ENCODE data around the gene B3GALT4. TPM values are rescaled to one million over a fixed set of nuclear protein-coding genes. Genes with fewer than 3 reads are reported as not detected.
A peak's percentile ranks its signal among the peaks of the same experiment; 100 is the strongest.

B3GALT4 gene
- total and polyA plus RNA-seq, 2 of the 13 experiments (the other 11 are each of a cell fraction or from before 2014, with no cell fraction given): 0.04 to 0.27 TPM

GRCh38 chr6:33248932-33249731, 27.8 kb upstream of the B3GALT4 start (continued):
- TF ChIP-seq ETV5 (CRISPR knock-in tag; IDR thresholded peaks at IDR 0.05; ENCODE audit: borderline replicate concordance) (peak; percentile 38; the same call in 1 of the 2 replicates), ZNF432 (CRISPR knock-in tag; IDR thresholded peaks at IDR 0.05; ENCODE audit: borderline replicate concordance) (no peak), GPN1 (CRISPR knock-in tag; IDR thresholded peaks at IDR 0.05; ENCODE audit: borderline replicate concordance) (no peak; the same call in 1 of the 2 replicates), MAFF (IDR thresholded peaks at IDR 0.05; ENCODE audit: low read depth, low read length) (peak; percentile 60), TBX2 (CRISPR knock-in tag; IDR thresholded peaks at IDR 0.05; ENCODE audit: borderline replicate concordance) (peak; percentile 83; the same call in 1 of the 2 replicates), RCOR2 (CRISPR knock-in tag; IDR thresholded peaks at IDR 0.05) (peak; percentile 66; the same call in 1 of the 2 replicates), CHD4 (IDR thresholded peaks at IDR 0.05; ENCODE audit: borderline replicate concordance, low read length) (no peak), FOXP1 (IDR thresholded peaks at IDR 0.05) (no peak), FOXP1 (CRISPR knock-in tag; IDR thresholded peaks at IDR 0.05) (0 out of 2 replicates have a peak, but pooled peaks have one; percentile 3), ZNF567 (CRISPR knock-in tag; IDR thresholded peaks at IDR 0.05; ENCODE audit: borderline replicate concordance) (peak; percentile 3; the same call in 1 of the 2 replicates), TRAFD1 (CRISPR knock-in tag; IDR thresholded peaks at IDR 0.05; ENCODE audit: borderline replicate concordance) (no peak), ISX (CRISPR knock-in tag; conservative IDR thresholded peaks at IDR 0.05) (no peak; the same call in 1 of the 2 replicates), ZSCAN9 (CRISPR knock-in tag; IDR thresholded peaks at IDR 0.05; ENCODE audit: borderline replicate concordance) (no peak; the same call in 1 of the 2 replicates), ZNF556 (CRISPR knock-in tag; IDR thresholded peaks at IDR 0.05; ENCODE audit: borderline replicate concordance) (peak; percentile 82), CREB1 (IDR thresholded peaks at IDR 0.05) (peak; percentile 74), CREB1 (CRISPR knock-in tag; IDR thresholded peaks at IDR 0.05) (peak; percentile 67), ZNF512 (CRISPR knock-in tag; IDR thresholded peaks at IDR 0.05) (no peak), TCF12 (IDR thresholded peaks at IDR 0.05) (no peak), TCF12 (CRISPR knock-in tag; IDR thresholded peaks at IDR 0.05) (peak; percentile 54; the same call in 1 of the 2 replicates), ZNF839 (CRISPR knock-in tag; IDR thresholded peaks at IDR 0.05; ENCODE audit: borderline replicate concordance) (no peak), FOXK2 (IDR thresholded peaks at IDR 0.05) (no peak), NFAT5 (CRISPR knock-in tag; IDR thresholded peaks at IDR 0.05) (0 out of 2 replicates have a peak, but pooled peaks have one; percentile 24), HDAC6 (IDR thresholded peaks at IDR 0.05; ENCODE audit: low read depth, low read length) (no peak)
